GM12875 (cell line): ENCODE data around the gene FRMD3.

ENCODE experiments used
- H3K4me3 ChIP-seq: one replicate; pipeline ENCODE4 v1.5.1; 2011; ENCODE audit warnings: low read depth, low read length, control low read depth
- TF ChIP-seq, protein P1 (sequence below): IDR thresholded peaks from 2 replicates; pipeline ENCODE4 v1.5.1; 2011; ENCODE audit warnings: low read depth, mild to moderate bottlenecking, control low read depth, inconsistent platforms, low read length, moderate library complexity, borderline replicate concordance; ENCODE audit not compliant: insufficient read depth

FRMD3 gene

DNA sequence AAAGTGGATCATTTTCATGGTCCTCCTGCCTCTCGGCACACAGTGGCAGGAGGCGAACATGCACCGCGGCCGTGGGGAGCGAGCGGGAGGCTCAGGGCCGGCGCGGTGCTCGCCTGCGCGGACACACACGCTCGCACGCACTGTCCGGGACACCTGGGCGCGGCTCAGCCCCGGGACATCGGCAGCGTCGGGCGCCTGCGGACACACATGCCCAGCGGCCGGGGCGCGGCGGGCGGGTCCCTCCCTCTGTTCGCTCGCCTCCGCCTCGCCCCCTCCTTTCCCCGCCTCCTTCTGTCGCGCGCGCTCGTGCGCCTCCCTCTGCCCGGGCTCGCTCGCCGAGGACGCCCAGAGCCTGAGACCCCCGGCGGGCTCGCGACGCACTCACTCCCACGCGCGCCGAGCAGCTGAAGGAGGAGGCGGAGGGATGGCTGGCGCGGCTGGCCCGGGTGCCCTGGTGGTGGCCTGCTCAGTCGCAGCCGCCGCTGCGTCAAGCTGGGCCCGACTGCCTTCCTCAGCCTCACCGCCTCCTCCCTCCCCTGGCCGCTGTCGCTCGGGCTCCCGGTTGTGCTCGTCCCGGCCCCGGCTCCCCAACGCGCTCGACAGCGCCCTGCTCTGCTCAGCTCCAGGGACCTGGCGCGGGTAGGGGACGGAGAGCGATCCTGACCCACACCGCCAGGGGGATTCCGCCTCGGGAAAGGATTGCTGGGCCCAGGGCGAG is at the start of gene FRMD3:
Gene FRMD3 (minus strand): TSS at position 230 of the 718 bp plus-strand sequence. CDS start 170 bp downstream, at position 60.
- TF ChIP-seq, protein P1, sequence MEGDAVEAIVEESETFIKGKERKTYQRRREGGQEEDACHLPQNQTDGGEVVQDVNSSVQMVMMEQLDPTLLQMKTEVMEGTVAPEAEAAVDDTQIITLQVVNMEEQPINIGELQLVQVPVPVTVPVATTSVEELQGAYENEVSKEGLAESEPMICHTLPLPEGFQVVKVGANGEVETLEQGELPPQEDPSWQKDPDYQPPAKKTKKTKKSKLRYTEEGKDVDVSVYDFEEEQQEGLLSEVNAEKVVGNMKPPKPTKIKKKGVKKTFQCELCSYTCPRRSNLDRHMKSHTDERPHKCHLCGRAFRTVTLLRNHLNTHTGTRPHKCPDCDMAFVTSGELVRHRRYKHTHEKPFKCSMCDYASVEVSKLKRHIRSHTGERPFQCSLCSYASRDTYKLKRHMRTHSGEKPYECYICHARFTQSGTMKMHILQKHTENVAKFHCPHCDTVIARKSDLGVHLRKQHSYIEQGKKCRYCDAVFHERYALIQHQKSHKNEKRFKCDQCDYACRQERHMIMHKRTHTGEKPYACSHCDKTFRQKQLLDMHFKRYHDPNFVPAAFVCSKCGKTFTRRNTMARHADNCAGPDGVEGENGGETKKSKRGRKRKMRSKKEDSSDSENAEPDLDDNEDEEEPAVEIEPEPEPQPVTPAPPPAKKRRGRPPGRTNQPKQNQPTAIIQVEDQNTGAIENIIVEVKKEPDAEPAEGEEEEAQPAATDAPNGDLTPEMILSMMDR: peak; percentile 40; the same call in 1 of the 2 replicates
- no peak within 1 kb of the TSS for H3K4me3 ChIP-seq

DNA sequence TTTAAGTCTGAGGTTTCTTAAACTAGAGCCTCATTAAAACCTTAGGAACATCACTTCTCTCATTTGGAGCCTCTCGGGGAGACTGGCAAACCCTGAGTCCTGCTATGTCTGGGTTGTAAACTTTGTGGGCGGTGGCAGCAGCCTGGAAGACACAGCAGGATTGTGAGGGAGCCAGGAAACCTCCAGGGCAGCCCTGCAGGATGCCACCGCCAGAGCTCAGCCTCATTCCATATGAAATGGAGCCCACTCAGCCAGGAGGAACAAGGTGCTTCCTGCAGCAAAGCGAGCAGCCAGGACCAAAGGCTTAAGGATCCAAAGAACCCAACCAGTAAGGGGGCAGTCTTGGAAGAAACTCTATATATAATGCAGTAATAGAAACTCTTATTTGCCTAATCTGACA is 46.8 kb upstream of the FRMD3 start:
- TF ChIP-seq, protein P1: no peak
- H3K4me3 ChIP-seq: no peak overlapping the region

DNA sequence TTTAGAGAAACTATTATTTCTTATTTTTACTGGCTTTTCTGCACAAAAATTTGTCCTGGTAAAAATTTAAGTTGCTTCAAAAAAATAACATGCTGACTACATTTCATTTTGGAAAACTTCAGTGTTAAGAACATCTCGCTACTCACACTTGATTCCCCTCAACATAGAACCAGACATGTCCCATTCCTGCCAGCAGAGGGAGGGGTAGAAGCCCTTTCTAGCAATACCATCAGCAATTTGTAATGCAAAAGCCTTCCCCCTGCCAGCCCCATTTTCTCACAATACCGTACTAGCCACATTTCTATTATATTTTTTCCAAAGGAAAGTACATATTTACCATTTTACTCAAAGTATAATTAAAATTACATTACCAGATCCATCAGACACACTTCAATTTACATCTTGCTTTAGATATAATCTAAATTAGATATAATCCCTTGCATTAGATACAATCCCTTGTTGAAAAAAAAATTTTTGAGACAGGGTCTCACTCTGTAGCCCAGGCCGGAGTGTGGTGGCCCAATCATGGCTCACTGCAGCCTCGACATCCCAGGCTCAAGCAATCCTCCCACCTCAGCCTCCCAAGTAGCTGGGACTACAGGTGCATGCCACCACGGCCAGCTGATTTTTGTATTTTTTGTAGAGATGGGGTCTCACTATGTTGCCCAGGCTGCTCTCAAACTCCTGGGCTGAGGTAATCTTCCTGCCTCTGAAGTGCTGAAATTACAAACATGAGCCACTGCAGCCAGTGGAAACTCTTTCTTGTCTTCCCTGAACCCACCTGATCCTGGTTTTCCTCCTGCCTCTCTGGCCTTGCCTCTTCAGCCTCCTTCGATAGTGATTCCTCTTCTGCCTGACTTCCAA is 45.2 kb upstream of the FRMD3 start:
- TF ChIP-seq, protein P1: peak; percentile 60; the same call in 1 of the 2 replicates
- no peak overlapping the region for H3K4me3 ChIP-seq

DNA sequence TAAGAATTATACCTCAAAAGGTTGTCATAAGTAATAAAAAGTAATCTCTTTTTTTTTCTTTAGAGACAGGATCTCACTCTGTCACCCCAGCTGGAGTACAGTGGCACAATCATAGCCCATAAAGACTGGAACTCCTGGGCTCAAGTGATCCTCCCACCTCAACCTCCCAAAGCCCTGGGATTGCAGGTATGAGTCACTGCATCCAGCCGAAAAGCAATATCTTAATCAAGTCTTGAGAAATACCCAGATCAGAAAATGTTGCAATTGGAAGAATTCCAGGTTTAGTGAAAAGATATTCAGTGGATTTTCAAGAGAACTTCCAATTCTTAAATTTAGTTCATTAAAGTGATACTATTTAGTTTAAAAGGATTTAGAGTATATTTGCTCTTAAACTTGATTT is 43.8 kb upstream of the FRMD3 start:
- TF ChIP-seq, protein P1: no peak
- H3K4me3 ChIP-seq: no peak overlapping the region

DNA sequence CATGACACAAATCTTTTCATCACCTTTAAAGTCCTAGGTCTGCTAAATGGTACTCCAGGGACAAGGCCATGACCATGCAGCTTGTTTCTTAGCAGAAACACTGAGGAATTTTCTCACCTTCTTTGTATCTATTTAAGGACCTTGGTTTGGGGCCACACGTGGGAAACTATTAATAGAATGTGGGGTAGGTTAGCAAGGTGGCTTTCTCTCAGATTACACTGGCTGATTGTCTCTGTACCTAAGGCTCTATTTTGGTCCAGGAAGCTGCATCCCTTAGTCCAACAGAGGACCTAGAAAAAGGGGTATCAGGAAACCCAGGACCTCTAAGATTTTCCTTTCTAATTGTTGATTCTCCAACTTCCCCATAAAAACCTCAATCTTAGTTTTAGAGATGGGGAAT is 36.3 kb upstream of the FRMD3 start:
- no peak overlapping the region for H3K4me3 ChIP-seq
- TF ChIP-seq, protein P1: no peak

DNA sequence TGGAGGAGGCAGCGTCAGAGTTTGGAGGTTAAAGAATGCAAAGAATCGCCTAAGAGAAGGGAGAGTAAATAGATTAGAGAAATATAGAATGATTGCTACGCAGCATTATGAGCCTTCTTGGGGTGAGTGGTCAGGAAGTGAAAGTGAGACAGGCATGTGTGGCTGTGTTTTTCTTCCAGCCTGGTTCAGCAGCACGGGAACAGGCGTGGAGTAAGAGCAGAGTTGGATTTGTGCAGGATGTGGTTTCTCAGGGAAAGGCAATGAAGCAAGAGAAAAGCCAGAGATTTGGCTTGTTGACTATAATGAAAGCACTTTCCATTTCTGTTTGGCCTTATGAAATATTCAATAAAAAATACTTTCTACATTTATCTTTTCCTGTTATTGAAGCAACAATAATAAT is 34.3 kb upstream of the FRMD3 start:
- TF ChIP-seq, protein P1: no peak

More for the DNA sequence above, 34.3 kb upstream of the FRMD3 start:
- no peak overlapping the region for H3K4me3 ChIP-seq
